ENCODE measurements around the gene FGB.

- TF ChIP-seq EZH2 (IDR thresholded peaks at IDR 0.05; ENCODE audit: insufficient read depth, poor library complexity, severe bottlenecking): no peak
- no peak for TF ChIP-seq EZH2phosphoT487 (IDR thresholded peaks at IDR 0.05; ENCODE audit: insufficient read depth, low read depth)
These were observed 22.7 kb downstream of the FGB start for GRCh38 chr4:154585369-154586018.
